Activated CD4-positive, CD25-positive, alpha-beta regulatory T cell treated with anti-CD3 and anti-CD28 coated beads, Interleukin-2, amount 50 U/mL, for 24 hours (primary cell): ENCODE results near the gene P2RX7.

Experiments used
- ATAC-seq, 2 donors: fragments of 150-1000 bp; cut with Tn5 transposase; one replicate each; pipeline ENCODE4 v1.10.0; 2021; ENCODE audit warnings: mild to moderate bottlenecking in 1 of 2, moderate library complexity in 1 of 2

P2RX7 gene

DNA sequence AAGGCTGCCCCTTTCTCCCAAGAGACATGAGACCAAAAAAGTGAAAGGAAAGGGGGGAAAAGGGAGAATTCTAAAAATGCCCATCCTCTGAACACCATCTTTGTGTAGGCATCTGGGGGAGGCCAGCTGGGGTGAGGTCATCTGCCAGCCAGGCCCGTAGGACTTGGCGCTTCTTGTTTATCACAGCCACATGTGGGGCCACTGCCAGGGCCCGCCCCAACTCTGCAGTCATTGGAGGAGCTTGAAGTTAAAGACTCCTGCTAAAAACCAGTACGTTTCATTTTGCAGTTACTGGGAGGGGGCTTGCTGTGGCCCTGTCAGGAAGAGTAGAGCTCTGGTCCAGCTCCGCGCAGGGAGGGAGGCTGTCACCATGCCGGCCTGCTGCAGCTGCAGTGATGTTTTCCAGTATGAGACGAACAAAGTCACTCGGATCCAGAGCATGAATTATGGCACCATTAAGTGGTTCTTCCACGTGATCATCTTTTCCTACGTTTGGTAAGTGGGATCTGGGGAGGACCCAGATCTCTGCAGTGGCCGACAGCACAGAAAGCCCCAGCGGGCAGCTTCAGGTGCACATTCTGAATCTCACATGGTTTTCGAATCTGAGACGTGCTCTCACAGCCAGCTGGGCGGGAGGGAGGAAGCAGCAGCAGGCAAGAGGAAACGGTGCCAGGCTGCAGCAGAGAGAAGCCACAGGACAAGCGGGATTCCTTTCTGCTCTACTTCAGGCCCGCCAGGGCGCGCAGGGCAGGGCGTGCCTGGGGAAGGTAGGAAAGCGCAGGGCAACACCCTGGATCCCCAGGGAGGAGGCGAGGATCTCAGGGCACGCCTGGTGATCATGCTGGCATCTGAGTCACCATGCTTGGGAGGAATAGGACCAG lies at the start of gene P2RX7:
Gene P2RX7, plus strand, starts transcription at position 276 of the 881 bp plus-strand sequence. Its CDS starts 95 bp downstream, at position 371.
- peak; percentile 8 to 10 for ATAC-seq

DNA sequence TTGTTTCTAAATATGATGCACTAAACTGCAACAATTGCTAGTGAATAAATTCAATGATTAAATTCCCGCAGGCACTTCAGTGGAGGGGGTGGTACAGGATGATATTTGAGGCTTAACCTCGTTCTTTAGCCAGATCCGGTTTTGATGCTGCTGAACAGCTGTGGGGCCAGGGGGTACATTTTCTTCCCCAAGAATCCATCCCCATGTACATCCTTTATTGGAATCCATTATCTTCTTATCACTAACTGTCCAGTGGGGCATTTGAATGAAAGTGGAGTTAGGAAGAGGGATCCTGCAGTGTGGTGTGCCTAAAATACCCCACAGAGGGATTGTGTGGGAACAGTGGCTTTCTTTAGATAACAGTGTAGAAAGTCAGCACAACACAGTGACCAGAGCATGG lies 48.4 kb upstream of the P2RX7 start:
- ATAC-seq = no peak

DNA sequence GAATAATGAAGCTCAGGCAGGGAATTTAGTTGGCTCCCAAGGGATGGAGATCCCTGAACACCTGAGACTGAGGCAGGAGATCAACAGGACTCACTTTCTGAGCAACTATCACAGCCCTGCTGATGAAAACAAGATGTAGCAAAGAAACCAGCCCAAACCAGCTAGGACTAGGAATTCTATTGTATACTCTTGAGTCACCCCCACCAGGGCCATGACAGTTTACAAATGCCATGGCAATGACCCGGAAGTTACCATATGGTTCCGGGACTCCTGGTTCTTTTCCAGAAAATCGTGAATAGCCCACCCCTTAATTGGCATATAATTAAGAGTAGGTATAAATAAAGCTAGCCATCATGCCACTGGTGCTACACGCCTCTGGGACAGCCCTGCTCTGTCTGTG lies 47.6 kb upstream of the P2RX7 start:
- no peak for ATAC-seq

DNA sequence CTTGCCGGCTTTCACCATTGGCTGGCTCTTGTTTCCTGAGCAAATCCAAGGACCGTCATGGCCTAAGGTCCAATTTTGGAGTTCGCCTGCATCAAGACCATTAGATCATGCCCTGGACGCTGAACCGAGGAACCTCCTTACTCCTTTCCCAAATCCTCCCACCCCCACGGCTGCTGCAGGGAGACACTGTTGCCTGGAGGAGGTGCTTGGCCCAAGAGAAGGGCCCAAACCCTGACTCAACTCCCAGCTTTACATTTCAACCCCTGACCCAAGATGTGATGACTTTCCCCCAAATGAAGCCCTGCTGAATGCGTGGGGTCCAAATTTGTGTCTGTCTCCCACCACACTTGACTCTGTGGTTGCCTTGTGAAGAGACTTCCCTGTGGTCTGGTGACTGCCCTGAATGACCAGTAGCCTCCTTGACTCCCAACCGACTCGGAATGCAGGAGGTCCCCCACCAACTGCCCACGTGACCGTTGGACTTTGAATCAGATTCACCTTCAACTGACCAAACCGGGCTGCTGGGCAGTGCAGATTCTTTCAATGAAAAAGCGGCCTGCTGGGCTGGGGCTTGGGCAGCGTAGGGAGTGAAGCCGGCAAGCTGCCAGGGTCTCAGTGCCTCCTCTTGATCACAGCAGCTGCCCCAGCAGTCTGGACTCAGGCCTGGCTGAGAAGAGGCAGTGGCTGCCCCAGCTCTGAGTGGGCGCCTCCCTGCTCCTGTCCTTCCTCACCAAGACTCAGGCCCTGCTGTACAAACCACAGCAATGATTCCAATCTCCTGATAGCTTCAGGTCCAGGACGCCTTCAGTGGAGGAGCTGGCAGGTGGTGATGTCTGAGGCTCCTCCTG lies 46.9 kb upstream of the P2RX7 start:
- no peak for ATAC-seq

DNA sequence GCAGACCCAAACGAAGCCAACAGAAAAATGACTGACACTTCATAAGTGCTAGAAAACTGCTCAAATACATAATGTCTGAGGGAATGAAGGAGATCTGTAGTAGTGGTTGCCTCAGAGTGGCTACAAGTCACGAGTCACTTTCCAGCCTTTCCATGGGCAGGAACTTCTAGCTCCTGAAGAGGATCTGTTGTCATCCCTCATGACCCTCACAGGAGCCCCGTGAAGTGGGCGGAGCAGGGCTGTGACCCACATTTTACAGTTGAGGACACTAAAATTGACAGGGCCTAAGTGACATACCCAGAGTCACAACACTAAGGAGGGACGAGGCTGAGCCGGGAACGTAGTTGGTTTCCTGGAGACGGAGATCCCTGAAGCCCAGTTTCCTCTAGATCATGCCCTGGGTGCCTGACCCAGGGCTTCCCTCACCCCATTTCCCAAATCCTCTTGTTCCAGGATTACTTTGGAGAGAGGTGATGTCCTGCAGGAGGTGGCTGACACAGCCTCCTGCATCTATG lies 45.8 kb upstream of the P2RX7 start:
- no peak for ATAC-seq

DNA sequence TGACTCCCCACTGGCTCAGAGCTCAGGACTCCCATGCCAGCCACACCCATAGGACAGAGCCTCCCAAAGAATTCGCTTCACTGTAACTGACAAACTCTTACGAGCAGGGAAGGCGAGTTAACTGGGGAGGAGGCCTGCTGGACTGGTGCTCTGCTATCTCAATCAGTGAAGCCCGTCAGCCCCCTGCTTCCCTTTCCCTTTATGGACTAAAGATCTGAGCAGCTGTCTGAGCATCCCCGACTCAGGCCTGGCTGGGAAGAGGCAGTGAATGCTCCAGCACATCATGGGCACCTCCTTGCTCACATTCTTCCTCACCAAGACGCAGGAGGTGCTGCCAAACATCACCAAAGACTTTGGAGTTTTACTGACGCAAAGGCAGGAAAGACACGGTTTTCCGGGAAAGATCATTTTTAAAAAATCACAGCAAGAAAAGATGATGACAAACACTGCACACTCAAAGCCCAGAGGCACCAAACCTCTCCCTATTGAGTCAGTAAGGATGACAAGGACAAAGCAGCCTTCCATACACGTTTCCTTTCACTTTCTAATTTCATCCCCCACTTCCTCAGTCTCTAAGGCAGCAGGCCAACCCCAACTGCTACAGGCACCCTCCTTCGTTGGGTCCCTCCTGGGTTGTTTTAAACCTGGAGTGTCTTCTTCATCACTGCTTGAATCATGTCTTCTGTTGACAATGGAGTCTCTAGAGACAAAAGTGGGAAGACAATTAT lies 45.0 kb upstream of the P2RX7 start:
- ATAC-seq = no peak

DNA sequence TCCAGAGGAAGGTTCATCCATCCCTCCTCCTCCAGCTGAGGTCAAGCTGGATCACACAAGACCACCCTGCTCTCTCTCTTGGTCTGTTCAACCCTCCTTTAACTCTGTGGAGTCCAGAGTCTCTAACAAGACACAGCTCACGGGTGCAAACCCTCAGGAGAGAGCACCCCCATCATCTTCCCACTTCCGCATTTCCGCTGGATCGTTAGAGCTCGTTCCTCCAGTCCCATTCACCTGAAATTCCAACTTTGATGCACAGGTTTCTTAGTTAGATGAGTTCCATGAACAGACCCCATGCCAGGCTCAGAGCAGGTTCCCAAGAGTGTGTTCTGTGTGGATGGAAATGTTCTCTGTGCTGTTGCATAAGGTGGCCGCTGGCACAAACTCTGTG lies 44.5 kb upstream of the P2RX7 start:
- no peak for ATAC-seq

DNA sequence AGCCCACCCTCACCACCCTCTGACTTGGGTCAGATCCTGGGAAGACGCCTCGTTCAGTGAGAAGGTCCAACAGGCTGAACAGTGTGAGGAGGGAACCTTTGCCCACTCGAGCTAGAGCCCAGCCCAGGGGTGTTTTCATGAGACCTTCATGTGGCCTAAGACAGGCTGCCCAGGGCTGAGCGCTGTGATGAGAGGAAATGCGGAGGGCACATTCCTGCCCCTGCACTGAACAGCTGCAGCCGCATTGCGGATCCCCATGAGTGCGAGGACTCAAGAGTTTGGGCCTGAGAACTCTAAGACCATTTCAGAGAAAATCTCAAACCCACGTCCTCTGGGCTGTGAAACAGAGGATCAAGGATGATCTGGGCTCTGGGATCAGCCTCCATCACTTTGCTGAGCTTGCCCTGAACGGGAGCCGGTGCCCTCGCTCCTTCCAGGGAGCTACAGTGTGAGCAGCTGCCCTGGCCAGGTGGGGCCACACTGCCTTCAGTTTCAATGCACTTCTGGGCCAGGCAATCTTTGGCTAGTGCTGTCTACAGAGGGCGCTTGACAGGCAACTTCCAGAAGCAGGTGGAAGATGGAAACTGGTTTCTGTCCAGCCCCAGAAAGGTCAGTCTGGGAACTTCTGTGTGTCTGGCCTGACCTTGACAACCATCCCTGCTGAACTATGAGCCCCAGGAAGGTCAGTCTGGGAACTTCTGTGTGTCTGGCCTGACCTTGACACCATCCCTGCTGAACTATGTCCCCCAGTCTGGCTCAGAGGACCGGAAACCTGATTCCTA lies 43.5 kb upstream of the P2RX7 start:
- no peak for ATAC-seq

DNA sequence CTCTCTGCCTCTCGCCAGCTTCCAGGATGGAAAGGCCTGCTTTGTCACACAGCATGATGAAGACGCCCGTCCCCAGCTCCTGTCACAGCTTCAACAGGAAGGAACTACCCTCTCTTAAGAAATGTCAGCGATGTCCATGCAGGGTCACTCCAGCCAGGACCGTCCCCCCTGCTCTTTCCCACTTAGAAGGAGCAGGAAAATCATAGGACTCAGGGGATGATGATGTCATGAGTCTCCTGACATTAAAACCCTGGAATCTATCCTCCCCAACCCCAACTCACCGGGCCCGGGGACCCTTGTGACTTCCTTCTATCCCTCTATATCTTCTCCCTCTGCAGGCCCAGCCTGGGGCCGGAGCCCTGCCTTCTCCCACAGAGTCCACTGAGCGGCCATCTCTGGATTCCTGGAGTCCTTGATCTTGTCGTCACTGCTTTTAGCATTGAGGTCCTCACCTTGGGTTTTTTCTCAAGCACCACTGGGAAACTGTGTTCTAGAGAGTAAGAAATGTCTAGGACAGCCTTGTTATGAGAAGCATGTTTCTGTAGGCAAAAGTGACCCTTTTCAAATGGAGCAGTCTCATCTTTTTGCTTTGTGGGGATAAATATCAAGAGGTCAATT lies 42.8 kb upstream of the P2RX7 start:
- ATAC-seq = no peak

DNA sequence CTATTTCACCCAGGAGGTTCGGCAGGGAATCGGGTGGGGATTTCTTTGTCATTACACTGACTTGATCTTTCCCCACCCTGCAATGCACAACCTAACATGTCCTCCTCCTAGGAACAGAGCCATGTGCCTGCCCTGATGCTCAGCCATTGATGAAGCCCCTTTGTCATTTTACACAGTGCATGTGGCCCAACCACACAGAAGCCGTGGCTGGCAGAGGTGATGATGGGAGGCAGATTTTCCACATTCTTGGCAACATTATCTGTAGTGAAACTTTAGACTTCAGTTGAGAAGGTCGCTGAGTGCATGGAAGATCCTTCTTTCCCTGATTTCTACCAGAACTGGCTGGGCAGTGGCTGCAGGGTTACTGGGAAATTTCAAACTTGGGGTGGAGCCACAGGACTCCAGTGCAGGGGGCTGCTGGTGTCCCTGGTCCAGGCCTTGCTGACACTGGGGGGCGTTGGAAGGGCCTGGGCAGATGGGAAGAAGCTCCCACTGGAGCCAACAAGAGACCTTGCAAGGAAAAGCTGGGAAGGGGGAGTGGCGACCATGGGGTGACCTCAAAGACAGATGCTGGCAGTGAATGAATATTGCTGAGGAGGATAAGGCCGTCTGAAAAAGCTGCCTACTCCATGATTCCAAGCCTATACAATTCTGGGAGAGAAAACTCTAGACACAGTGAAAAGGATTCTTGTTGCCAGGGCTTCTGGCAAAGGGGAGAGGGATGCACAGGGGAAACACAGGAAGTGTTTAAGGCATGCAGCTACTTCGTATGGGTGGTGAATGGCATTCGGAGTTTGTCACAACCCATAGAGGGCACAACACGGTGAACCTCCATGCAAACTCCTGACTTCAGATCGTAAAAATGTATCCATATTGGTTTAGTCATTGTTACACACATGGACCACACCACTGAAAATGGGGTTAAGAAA lies 41.8 kb upstream of the P2RX7 start:
- ATAC-seq = no peak

DNA sequence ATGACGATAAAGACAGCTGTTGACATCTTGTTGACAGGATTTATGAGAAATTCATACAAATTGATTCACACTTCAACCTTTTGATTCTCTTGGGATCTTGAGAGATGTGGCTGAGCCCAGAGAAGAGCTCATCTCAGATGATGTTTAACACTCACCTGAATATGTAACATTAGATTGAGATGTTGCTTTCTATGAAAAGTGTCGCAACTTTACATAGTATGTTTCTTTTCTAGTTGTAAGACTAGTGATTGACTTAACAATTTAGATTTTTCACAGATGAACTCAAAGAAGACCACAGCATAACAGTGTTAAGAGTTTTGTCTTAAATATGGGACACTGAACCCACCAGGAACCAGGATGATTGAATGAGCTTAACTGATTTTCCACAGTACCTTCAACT lies 40.6 kb upstream of the P2RX7 start:
- ATAC-seq = no peak

DNA sequence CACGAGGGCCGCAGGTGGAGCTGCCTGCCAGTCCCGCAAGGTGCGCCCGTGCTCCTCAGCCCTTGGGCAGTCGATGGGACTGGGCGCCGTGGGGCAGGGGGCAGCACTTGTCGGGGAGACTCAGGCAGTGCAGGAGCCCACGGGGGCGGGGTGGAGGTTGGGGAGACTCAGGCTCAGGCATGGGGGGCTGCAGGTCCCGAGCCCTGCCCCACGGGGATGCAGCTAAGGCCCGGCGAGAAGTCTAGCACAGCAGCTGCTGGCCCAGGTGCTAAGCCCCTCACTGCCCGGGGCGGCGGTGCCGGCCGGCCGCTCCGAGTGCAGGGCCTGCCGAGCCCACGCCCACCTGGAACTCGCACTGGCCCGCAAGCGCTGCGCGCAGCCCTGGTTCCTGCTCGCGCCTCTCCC lies 39.2 kb upstream of the P2RX7 start:
- ATAC-seq = no peak

DNA sequence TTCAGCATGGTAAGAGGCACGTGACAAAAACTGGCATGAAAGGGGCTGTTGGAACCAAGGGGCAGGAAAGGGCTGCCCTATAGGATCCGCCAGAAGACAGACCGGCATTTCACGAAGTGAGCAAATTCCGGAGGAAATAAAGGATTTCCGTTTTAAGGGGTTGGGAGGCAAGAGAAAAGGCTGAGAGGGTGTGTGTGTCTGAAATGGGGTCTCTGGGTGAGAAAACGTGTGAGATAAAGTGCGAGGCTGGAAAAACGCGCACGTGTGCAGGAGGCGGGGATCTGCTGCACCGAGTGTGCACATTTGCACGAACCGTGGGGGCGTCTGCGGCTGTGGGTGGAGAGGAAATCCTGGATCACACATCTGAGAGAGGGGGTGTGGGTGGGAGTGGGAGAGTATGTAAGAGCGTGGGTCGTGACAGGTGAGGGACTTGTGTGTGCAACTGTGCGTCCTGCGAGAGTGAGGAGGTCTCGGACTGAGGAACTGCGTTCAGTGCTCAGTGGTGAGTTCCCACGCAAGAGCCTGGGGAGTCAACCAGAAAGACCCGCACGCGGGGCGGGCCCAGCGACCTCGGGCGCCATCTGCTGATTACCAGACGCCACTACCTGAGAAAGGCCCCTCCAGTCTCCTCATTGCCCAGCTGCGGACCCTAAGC lies 37.0 kb upstream of the P2RX7 start:
- peak; percentile 84 to 85 for ATAC-seq

DNA sequence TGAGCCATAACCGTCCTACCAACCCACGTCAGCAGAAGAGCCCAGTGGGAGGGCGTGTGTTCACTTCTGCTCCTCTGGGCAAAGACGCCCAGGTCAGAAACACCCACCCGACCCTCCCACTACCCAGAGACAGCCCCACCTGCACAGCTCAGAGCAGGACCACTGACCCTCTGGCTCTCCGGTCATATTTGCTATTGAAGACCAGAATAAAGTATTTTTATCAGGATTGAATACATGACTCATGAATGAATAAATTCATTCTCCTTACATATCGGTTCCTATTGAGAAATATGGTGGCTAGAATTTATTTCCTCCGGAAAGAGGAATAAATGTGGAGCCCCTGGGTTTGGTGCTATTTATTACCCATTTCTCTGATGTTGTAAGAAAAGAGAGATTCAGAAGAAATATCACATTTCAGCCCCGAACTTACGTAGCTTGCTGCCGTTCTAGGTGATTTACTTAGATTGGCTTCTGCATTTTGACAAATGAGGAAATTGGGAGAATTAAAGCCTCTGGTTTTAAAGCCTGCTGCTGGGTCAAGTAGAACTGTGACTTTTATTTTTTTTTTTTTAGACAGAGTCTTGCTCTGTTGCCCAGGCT lies 36.4 kb upstream of the P2RX7 start:
- peak in 1 of 2 donors; percentile 17 for ATAC-seq

DNA sequence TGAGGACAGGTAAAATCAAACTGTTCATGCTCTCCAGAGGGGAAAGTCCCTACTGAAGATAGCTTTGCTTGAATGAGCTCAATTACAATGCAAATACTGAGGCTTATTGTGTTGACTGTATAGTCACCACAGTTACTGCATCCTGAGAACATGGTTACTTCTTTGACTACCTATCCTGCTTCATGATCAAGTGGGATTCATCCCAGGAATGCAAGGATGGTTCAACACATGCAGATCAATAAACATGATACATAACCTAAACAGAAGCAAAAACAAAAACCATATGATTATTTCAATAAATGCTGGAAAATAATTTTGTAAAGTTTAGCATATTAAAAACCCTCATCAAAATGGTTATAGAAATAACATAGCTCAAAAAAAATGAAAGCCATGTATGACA lies 32.9 kb upstream of the P2RX7 start:
- no peak for ATAC-seq

DNA sequence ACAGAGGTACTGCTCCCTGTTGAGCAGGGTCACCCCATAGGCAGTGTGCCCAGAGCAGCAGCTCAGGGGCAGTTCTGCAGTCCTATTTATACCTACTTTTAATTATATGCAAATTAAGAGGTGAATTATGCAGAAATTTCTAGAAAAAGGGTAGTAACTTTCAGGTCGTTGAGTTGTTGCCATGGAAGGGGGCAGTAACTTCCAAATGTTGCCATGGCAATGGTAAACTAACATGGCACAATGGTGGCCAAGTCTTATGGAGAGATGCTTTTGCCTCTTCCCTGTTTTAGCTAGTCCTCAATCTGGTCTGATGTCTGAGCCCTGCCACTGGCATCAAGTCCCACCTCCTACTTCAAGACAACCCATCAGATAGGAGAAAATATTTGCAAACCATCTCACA lies 30.4 kb upstream of the P2RX7 start:
- no peak for ATAC-seq

DNA sequence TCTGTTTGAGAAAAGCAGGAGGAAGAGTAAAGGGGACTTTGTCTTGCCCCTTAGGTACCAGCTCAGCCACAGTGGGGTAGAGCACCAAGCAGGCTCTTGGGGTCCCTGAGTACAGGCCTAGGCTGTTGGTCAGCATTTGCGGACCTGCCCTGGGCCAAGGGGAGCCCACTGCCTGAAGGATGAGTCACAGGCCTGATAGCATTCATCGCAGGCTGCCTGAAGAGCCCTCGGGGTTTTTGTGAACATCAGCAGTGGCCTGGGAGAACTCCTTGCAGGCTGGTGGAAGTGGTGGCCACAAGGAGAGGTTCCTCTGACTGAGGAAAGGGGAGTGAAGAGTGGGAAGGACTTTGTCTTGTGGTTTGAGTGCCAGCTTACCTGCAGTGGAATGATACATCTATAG lies 25.0 kb upstream of the P2RX7 start:
- ATAC-seq = no peak

DNA sequence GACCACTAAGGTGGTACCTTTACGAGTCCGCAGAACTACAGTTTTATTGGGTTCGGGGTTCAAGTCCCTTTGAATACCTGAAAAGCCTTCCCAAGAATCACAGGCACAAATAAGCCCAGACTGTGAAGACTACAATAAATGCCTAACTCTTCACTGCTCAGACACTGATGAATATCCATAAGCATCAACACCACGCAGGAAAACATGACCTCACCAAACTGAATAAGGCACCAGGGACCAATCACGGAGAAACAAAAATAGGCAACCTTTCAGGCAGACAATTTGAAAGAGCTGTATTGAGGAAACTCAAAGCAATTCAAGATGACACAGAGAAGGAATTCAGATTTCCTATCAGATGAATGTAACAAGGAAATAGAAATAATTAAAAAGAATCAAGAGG lies 24.2 kb upstream of the P2RX7 start:
- ATAC-seq = no peak

DNA sequence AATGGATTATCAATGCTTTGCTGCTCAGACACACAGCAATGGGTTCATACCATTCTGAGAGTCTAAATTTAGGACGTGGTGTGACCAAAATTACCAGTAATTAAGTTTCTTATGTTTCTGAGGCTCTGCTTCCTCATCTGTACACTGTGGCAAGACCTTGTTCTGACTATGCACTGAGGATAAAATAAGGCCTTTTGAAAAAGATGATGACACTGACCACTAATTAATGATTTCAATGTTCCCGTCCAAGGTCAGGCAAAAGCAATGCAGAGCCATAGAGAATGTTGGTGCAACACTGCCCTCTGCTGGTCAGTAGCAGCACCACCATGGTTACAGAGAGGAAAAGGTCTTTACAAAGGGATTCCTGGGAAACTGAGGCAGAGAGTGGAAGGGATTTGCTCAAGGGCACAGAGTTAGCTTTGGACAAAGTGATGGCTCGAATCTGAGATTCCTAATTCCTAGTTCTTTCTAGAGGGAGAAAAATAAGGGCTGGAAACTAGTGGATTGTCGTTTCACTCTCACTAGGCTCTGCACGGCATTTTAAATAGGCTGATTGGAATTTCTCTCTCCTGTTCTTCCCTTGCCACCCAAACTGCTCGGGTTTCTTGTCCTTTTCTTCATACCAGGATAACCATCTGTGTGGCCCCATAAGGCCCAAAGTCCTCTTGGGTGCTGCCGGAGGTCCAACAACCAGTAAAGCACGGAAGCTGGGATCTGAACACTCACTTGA lies 22.3 kb upstream of the P2RX7 start:
- peak; percentile 60 to 77 for ATAC-seq
